GOT3 (cell line): Measurements from ENCODE around the gene ERMARD.

Experiments used
- DNase-seq: peaks from one replicate; lab custom pipeline; 2025; ENCODE audit warnings: mixed read lengths; lab: John Stamatoyannopoulos, UW

The ERMARD gene

DNA sequence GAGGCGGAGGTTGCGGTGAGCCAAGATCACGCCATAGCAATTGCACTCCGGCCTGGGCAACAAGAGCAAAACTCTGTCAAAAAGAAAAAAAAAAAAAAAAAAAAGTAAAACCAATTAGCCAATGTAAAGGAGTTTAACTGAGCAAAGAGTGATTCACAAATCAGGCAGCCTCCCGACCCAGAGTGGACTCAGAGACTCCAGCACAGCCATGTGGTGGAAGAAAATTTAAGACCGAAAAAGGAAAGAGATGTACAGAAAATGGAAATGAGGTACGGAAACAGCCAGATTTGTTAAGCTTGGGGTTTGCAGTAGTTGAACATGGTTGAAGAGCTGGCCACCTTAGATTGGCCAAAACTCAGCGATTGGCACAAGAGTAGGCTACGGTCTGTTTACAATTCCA lies 51.4 kb downstream of the ERMARD start:
- DNase-seq = no peak

DNA sequence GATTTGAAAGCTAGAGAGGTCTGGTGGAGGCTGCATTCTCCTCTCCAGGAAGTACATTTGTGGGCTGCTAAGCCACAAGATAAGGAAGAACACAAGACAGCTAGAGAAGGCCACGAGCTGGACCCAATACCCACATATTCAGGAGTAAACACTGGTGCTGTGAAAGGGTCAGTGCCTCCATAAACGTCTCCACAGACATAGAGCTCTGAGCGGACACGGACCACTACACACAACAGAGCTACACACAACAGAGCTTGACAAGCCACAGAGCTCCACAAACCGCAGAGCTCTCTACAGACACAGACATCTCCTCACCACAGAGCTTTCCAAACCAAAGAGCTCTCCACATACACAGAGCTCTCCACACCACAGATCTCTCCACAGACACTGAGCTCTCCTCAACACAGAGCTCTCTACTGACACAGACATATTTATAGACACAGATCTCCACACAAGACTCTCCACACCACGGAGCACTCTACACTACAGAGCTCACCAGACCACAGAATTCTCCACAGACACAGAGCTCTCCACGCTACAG lies 51.9 kb downstream of the ERMARD start:
- DNase-seq = no peak

DNA sequence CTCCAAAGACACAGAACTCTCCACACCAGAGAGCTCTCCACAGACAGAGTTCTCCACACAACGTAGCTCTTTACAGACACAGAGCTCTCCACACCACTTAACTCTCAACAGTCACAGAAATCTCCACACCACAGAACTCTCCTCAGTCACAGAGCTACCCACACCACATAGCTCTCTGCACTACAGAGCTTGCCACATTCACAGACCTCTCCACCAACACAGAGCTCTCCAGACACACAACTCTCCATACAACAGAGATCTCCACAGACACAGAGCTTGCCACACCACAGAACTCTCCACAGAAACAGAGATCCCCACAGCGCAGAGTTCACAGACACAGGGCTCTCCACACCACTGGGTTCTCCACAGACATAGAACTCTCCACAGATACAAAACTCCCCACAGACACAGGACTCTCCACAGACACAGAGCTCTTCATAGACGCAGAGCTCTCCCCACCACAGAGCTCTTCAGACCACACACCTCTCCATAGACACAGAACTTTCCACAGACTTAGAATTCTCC lies 52.5 kb downstream of the ERMARD start:
- no peak for DNase-seq

DNA sequence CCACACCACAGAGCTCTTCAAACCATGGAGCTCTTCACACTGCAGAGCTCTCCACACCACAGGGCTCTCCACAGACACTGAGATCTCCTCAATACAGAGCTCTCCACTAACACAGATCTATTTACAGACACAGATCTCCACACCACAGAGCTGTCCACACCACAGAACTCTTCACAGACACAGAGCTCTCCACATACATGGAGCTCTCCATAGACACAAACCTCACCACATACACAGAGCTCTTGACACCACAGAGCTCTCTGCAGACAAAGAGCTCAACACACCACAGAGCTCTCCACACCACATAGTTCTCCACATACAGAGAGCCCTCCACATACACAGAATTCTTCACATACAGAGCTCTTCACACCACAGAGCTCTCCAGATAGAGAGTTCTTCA lies 53.0 kb downstream of the ERMARD start:
- no peak for DNase-seq

DNA sequence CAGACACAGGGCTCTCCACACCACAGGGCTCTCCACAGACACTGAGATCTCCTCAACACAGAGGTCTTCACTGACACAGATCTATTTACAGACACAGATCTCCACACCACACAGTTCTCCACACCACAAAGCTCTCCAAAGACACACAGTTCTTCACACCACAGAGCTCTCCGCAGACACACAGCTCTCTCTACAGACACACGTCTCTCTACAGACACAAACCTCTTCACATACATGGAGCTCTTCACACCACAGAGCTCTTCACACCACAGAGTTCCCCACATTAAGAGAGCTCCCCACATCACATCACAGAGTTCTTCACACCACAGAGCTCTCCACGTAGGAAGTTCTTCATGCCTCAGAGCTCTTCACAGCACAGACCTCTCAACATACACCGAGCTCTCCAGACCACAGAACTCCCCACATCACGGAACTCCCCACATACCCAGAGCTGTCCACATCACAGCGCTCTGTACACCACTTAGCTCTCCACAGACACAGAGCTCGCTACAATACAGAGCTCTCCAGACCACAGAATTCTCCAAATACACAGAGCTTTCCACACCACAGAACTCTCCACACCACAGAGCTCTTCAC lies 53.9 kb downstream of the ERMARD start:
- DNase-seq = no peak

DNA sequence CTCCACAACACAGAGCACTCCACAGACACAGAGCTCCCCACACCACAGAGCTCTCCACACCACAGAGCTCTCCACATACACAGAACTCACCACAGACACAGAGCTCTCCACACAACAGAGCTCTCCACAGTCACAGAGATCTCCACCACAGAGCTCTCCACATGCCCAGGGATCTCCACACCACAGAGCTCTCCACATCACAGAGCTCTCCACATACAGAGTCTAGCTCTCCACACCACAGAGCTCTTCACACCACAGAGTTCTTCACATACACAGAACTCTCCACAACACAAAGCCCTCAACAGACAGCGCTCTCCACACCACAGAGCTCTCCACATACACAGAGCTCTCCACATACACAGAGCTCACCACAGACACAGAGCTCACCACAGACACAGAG lies 55.3 kb downstream of the ERMARD start:
- DNase-seq = no peak

DNA sequence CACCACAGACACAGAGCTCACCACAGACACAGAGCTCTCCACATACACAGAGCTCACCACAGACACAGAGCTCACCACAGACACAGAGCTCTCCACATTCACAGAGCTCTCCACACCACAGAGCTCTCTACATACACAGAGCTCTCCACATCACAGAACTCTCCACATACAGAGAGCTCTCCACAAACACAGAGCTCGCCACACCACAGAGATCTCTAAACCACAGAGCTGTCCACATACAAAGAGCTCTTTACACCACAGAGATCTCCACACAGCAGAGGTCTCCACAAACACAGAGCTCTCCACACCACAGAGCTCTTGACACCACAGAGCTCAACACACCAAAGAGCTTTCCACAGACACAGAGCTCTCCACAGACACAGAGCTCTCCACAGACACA lies 55.8 kb downstream of the ERMARD start:
- no peak for DNase-seq

DNA sequence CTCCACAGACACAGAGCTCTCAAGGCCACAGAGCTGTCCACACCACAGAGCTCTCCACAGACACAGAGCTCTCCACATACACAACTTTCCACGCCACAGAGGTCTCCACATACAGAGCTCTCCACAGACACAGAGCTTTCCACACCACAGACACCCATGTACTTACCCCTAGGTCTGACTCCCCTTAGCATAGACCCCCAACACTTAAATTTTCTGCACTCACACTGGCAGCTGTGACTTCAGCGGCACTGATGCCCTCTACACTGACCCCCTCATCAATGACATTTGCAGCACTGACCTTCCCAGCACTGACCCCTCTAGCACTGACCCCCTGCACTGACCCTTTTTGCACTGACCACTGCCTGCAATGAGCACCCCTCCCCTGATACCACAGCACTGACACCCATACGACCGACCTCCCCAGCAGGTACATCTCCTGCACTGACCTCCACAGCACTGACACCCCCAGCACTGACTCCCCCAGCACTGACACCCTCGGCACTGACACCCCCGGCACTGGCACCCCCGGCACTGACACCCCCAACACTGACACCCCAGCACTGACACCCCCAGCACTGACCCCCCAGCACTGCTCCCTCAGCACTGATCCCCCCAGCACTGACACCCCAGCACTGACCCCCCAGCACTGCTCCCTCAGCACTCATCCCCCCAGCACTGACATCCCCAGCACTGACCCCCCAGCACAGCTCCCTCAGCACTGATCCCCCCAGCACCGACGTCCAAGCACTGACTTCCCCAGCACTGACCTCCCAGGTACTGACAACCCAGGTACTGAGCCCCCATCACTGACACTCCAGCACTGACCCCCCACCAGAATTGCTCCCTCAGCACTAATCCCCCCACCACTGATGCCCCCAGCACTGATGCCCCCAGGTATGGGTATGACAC lies 56.5 kb downstream of the ERMARD start:
- no peak for DNase-seq

DNA sequence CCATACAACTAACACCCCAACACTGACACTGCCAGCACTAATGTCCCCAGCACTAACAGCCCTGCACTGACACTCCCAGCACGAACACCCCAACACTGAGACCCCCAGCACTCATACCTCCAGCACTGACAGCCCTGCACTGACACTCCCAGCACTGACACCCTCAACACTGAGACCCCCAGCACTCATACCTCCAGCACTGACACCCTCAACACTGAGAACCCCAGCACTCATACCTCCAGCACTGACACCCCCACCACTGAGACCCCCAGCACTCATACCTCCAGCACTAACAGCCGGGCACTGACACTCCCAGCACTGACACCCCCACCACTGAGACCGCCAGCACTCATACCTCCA lies 57.2 kb downstream of the ERMARD start:
- DNase-seq = no peak

DNA sequence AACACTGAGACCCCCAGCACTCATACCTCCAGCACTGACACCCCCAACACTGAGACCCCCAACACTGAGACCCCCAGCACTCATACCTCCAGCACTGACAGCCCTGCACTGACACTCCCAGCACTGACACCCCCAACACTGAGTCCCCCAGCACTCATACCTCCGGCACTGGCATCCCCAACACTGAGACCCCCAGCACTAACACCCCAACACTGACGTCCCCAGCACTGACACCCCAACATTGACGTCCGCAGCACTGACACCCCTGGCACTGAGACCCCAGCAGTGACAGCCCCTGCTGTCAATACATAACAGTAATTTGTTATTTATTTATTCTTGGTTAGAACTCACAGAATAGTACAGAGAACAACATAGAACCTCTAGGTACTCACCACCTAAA lies 58.0 kb downstream of the ERMARD start:
- DNase-seq = no peak

DNA sequence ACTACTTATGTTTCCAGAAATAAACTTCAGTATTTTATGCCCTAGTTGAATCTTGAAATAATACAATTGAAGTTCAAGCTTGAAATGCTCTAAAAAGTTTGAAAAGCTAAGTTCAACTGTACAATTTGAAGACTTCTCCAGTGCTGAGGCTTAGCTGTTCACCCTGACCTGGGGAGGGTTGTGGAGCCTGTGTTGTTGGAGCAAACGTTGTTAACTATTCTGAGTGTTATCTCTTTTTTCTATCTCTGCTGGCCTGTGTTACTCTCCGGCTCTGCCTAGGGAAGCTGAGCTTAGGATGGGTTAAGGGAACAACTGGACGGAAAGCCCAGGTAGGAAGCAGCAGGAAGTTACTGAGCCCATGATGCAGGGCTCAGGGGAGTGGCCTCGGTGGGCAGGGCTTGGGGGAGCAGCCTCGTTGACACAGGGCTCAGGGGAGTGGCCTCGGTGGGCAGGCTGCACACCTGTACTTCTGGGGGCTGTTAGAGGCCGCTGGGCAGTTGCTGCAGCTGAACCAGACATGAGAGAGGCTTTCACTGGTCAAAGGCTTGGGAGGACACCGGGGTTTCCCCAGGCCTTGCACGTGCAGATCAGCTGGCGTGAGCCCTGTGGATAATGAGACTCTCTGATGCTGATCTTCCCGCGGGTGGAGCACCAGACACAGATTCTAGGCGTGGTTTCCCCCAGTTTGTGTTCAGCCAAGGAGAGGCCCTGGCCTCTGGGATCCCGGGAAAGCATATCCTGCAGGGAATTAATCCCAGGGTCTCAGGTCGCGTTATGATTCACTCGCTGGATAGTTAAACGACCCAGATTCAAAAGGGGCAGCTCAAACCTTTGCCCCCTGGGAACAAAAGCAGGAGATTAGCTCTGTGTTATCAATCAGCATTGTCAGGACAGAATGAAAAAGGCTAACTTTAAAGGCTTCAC lies 58.9 kb downstream of the ERMARD start:
- DNase-seq = no peak

DNA sequence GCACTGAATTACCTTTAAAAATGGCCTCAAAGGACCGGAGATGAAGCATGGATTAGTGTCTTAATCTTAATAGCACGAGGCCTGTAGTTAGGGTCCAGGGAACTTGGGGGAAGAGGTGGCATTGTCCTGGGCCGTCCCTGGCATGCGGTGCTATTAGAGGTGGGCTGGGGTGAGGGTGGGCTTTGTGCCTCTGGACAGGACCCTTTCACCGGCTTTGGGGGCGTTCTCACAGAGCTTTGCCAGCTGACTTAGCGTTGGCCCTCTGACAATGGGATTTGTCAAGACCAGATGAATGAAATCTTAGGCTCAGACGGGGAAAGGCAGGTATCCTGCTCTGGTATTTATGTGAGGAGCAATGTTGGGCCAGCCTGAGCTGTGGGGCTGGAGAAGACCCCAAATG lies 59.6 kb downstream of the ERMARD start:
- no peak for DNase-seq

DNA sequence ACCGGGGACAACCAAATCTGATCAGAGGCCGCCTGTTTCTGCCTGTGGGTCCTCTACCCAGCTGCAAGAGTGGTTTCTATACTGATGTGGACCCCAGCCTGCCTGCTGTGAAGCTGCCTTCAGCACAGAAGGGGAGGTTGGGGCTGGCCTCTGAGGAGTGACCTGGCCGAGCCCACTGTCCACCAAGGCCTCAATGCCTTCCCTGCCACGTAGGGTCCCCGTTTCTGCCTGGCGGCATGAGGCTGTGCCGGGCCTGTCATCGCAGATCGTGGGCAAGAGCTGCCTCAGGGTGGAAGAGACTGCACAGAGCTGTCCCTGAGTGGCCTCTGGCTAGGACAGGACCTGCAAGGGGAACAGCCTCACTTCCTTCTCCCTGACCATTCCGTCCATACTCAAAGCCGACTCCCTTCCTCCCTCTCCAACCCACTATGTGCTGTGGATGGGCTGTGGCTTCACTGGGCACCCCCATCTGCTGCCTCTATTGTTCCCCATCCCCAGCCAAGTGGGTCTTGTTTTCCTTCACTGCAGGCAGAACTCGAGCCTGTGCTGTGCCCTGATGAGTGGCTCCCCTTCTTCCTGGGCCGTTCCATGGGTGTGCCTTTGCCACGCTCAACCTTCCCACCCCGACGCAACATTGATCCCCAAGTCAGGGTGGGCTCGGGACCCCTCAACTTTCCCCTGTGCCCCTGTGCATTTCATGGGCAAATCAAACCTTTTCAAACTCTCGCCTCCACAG lies 60.3 kb downstream of the ERMARD start:
- no peak for DNase-seq

DNA sequence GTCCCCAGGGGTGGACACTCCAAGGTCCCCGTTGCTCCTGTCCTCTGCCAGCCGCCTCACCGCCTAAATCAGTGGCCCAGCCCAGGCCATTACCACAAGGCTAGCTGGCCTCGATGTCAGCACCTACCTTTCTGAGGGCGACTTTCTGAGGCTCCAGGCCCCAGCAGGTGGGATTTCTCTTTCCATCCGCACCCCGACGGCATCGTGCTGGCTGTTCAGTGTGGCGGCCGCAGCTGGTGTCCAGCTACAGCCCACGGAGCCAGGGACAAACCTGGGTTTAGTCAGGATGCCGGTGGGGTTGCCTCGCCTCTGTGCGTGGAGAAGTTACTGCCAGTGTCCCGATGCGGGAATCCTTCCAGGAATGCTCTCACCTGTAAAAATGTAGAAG lies 60.8 kb downstream of the ERMARD start:
- no peak for DNase-seq

DNA sequence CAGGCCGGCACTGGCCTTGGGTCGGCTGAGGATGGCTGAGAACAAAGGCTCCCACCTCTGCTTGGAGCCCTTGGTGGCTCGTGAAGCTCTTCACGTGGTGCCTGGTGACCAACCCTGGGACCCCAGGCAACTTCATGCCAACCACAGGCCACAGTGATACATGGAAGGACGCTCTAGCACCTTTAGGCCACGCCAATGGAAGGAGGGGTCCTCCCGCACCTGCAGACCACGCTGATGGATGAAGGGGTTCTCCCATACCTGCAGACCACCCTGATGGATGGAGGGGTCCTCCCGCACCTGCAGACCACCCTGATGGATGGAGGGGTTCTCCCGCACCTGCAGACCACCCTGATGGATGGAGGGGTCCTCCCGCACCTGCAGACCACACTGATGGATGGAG lies 62.5 kb downstream of the ERMARD start:
- DNase-seq = no peak

DNA sequence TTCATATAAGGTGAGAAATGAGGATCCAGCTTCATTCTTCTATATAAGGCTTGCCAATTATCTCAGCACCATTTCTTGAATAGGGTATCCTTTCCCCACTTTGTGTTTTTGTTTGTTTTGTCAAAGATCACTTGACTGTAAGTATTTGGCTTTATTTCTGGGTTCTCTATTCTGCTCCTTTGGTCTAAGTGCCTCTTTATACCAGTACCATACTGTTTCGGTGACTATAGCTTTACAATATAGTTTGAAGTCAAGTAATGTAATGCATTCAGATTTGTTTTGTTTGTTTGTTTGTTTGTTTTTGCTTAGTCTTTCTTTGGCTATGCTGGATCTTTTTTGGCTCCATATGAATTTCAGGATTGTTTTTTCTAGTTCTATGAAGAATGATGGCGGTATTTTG lies 64.6 kb downstream of the ERMARD start:
- no peak for DNase-seq

DNA sequence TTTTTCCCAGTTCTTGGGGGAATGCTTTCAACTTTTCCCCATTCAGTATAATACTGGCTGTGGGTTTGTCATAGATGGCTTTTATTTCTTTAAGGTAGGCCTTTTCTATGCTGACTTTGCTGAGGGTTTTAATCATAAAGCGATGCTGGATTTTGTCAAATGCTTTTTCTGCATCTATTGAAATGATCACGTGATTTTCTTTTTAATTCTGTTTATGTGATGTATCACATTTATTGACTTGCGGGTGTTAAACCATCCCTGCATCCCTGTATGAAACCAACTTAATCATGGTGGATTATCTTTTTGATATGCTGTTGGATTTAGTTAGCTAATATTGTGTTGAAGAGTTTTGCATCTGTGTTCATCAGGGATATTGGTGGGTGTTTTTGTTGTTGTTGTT lies 65.6 kb downstream of the ERMARD start:
- DNase-seq = no peak

DNA sequence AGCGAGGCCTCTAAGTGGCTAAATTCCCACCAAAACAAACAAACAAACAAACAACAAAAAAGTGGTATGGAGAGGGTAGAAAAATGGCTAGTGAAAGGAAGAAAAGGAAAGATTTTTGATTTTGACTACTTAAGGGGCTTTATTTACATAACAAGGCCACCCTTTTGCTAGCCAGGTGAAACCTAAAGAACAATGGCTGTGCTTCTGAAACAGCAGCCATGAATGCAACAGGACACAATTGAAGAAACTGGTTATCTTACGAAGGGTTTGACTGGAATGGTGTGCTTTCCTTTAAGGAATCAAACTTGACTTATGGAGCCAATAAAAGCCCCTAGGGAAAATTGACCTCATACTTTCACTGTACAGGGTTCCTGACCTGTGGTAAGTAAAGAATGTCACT lies 68.9 kb downstream of the ERMARD start:
- no peak for DNase-seq

DNA sequence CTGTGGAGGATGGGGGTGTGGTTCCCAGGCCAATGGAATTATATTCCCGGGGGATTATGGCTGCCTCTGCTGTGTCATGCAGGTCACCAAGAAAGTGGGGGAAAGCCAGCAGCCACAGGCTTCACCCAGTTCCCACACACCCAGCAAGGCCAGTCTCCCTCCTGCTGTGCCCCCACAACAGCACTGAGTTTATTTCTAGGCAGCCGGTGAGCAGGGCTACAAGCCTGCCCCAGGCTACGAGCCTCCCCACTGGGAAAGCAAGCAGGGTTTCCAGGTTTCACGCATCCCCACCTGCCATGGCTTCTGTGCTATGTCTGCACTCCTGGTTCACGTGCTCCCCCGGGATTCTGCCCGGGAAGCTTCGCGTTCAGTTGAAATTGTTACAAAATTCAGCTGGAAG lies 72.6 kb downstream of the ERMARD start:
- DNase-seq = no peak

DNA sequence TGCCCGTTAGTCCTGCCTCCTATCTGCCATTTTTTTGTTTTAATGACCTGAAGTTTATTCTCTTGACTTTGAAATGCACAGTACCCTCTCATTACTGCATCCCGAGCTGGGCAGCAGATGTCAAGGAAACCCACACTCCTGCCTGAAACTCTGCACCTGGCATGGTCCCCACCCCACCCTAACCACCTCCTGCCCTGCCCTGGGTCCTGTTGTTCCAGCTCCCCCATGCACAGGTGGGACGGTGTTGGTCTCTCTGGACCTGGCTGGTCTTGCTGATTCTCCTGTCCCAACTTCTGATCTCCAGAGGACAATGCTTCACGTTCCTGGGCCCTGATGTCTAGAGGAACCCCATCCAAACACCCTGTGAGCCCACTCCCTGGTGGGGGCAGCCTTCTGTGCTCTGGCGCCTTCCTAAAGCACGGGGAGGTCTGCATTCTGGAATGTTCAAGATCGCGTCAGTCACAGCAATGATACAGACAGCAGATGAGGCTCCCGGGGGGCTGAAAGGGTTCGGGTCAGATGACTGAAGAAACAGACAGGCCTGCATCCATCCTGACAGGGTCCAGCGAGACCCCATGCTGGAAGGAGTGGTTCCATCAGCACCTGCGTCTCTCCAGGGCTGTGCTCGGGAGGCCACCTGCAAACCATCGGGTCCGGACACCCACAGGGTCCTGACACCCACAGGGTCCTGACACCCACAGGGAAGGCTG lies 73.6 kb downstream of the ERMARD start:
- no peak for DNase-seq
